CD14-positive monocyte (primary cell): ENCODE measurements around the gene GLB1L3. TPM values are rescaled to one million over a fixed set of nuclear protein-coding genes. Genes with fewer than 3 reads are reported as not detected.
A peak's percentile ranks its signal among the peaks of the same experiment; 100 is the strongest.
"Not testable (repeated sequence)": the region's sequence is repeated elsewhere in the genome, so short reads cannot be mapped to it uniquely, and the experiment has no call there.

ENCODE experiments used
- DNase-seq, 3 donors: peaks; one replicate each; pipeline ENCODE4 v3.0.0-alpha.2; 2011 to 2022
- H2AFZ ChIP-seq: 2 replicates; pipeline ENCODE4 v1.6.0; 2012; ENCODE audit warnings: mild to moderate bottlenecking, low read depth, low read length, inconsistent platforms; ENCODE audit not compliant: insufficient read depth, poor library complexity, severe bottlenecking
- H3K27ac ChIP-seq, 2 donors: 1 replicate in 1 of 2; 2 replicates in 1 of 2; pipeline ENCODE4 v1.5.1; 2012 to 2013; ENCODE audit warnings: low read length in 2 of 2, control low read depth in 1 of 2, inconsistent platforms in 1 of 2, low read depth in 1 of 2, mild to moderate bottlenecking in 1 of 2
- H3K27me3 ChIP-seq, 2 donors: one replicate each; pipeline versions ENCODE4 v1.6.0 to v1.6.1; 2011 to 2013; ENCODE audit warnings: low read length in 2 of 2; ENCODE audit not compliant: control insufficient read depth in 2 of 2, insufficient read depth in 2 of 2
- H3K36me3 ChIP-seq, 2 donors: replicated peaks in 1 of 2; 1 replicate in 1 of 2; 2 replicates in 1 of 2; pipeline versions ENCODE4 v1.5.1 to v1.6.1; 2012 to 2013; ENCODE audit warnings: low read length in 2 of 2, control low read depth in 1 of 2, inconsistent platforms in 1 of 2, mild to moderate bottlenecking in 1 of 2; ENCODE audit not compliant: insufficient read depth in 2 of 2, control insufficient read depth in 1 of 2
- H3K4me1 ChIP-seq, 2 donors: 1 replicate in 1 of 2; 2 replicates in 1 of 2; pipeline versions ENCODE4 v1.5.1 to v1.6.1; 2012 to 2013; ENCODE audit warnings: low read length in 2 of 2, control low read depth in 1 of 2, inconsistent platforms in 1 of 2, mild to moderate bottlenecking in 1 of 2, moderate library complexity in 1 of 2; ENCODE audit not compliant: insufficient read depth in 2 of 2, control insufficient read depth in 1 of 2
- H3K4me2 ChIP-seq: replicated peaks from 2 replicates; pipeline ENCODE3; 2012; ENCODE audit warnings: low read length, moderate library complexity, mild to moderate bottlenecking; ENCODE audit not compliant: poor library complexity, severe bottlenecking; ENCODE audit errors: extremely low read depth
- H3K4me3 ChIP-seq, 3 experiments: fragments of 200-600 bp in 1 of 3; sonication (generic) in 1 of 3; replicated peaks in 1 of 3; 1 replicate in 2 of 3; 2 replicates in 1 of 3; pipeline ENCODE4 v1.5.1; 2011 to 2013; ENCODE audit warnings: low read length in 3 of 3, mild to moderate bottlenecking in 3 of 3, control low read depth in 2 of 3, low read depth in 2 of 3, inconsistent platforms in 1 of 3, moderate library complexity in 1 of 3
- H3K79me2 ChIP-seq: 2 replicates; pipeline ENCODE4 v1.6.0; 2012; ENCODE audit warnings: mild to moderate bottlenecking, control low read depth, inconsistent platforms, low read length, moderate library complexity; ENCODE audit not compliant: insufficient read depth
- H3K9ac ChIP-seq: 2 replicates; pipeline ENCODE4 v1.6.0; 2017; ENCODE audit warnings: low read length, mild to moderate bottlenecking; ENCODE audit not compliant: insufficient read depth, poor library complexity, severe bottlenecking
- H3K9me3 ChIP-seq, 2 donors: replicated peaks in 1 of 2; 1 replicate in 1 of 2; 2 replicates in 1 of 2; pipeline versions ENCODE4 v1.5.1 to v1.6.1; 2012 to 2013; ENCODE audit warnings: low read length in 2 of 2, control low read depth in 1 of 2; ENCODE audit not compliant: control insufficient read depth in 1 of 2, insufficient read depth in 1 of 2
- H4K20me1 ChIP-seq: 2 replicates; pipeline ENCODE4 v1.6.0; 2012; ENCODE audit warnings: mild to moderate bottlenecking, low read length, control low read depth, moderate library complexity; ENCODE audit not compliant: insufficient read depth
- H3K27ac Mint-ChIP-seq, 7 donors: one replicate each; pipeline ENCODE4 v1.8.0; 2020; ENCODE audit warnings: mild to moderate bottlenecking in 7 of 7, mixed read lengths in 7 of 7, moderate library complexity in 6 of 7, inconsistent platforms in 2 of 7
- H3K27me3 Mint-ChIP-seq, 3 donors: one replicate each; pipeline ENCODE4 v1.8.0; 2021 to 2022; ENCODE audit warnings: low read depth in 3 of 3, mild to moderate bottlenecking in 3 of 3, mixed read lengths in 3 of 3, moderate library complexity in 3 of 3, inconsistent platforms in 1 of 3
- H3K36me3 Mint-ChIP-seq, 2 donors: one replicate each; pipeline ENCODE4 v1.8.0; 2020; ENCODE audit warnings: mixed read lengths in 2 of 2, inconsistent platforms in 1 of 2, mild to moderate bottlenecking in 1 of 2
- H3K4me1 Mint-ChIP-seq: one replicate; pipeline ENCODE4 v1.8.0; 2020; ENCODE audit warnings: mild to moderate bottlenecking, mixed read lengths
- H3K4me3 Mint-ChIP-seq, 2 donors: one replicate each; pipeline ENCODE4 v1.8.0; 2020; ENCODE audit warnings: mild to moderate bottlenecking in 2 of 2, mixed read lengths in 2 of 2, moderate library complexity in 1 of 2
- H3K9me3 Mint-ChIP-seq, 7 donors: one replicate each; pipeline ENCODE4 v1.8.0; 2020 to 2022; ENCODE audit warnings: mixed read lengths in 7 of 7, mild to moderate bottlenecking in 6 of 7, moderate library complexity in 6 of 7, inconsistent platforms in 2 of 7
- WGBS: methylation state at CpG from one replicate; pipeline ENCODE4 v1.1.5; 2013; ENCODE audit warnings: missing lambda C conversion rate; ENCODE audit not compliant: insufficient coverage; 5-methylcytosine and 5-hydroxymethylcytosine counted together
- intact Hi-C, 2 donors: fragments of 100-400 bp; cut with micrococcal nuclease; formaldehyde crosslinking; loops; one replicate each; pipeline versions ENCODE4 v1.15.0 to v1.15.1; 2023
- polyA plus RNA-seq, 3 donors: library from polyadenylated mRNA; depleted of rRNA in 1 of 3; unstranded in 2 of 3; stranded (reverse) in 1 of 3; fragments of 300-500 nt in 2 of 3; fragments of >200 nt in 1 of 3; fragmentation: Illumina TruSeq in 2 of 3; gene quantifications; 1 replicate in 2 of 3; 2 replicates in 1 of 3; pipeline ENCODE4 v1.2.3, GENCODE V29; 2012 to 2021
- TF ChIP-seq, protein P1 (sequence below): fragments of 200-600 bp; IDR thresholded peaks from one replicate; pipeline ENCODE4 v1.8.0; 2022; ENCODE audit warnings: antibody characterized with exemption, mild to moderate bottlenecking

Gene GLB1L3
- polyA plus RNA-seq, 3 donors = not detected

GRCh38 chr11:134282121-134283045 is 6.2 kb downstream of the GLB1L3 start:
- H3K4me1 ChIP-seq = no peaks in the 10 kb centered on the region
- peaks cover 0 to 12% (median 9%) of the 10 kb centered on the region in 7 donors for H3K9me3 Mint-ChIP-seq
- H2AFZ ChIP-seq = no peak overlapping the region
- peaks cover 36 to 60% (median 54%) of the 10 kb centered on the region in 3 donors for H3K27me3 Mint-ChIP-seq
- no peaks in the 10 kb centered on the region for H3K36me3 ChIP-seq
- DNase-seq = no peak
- TF ChIP-seq, protein P1, sequence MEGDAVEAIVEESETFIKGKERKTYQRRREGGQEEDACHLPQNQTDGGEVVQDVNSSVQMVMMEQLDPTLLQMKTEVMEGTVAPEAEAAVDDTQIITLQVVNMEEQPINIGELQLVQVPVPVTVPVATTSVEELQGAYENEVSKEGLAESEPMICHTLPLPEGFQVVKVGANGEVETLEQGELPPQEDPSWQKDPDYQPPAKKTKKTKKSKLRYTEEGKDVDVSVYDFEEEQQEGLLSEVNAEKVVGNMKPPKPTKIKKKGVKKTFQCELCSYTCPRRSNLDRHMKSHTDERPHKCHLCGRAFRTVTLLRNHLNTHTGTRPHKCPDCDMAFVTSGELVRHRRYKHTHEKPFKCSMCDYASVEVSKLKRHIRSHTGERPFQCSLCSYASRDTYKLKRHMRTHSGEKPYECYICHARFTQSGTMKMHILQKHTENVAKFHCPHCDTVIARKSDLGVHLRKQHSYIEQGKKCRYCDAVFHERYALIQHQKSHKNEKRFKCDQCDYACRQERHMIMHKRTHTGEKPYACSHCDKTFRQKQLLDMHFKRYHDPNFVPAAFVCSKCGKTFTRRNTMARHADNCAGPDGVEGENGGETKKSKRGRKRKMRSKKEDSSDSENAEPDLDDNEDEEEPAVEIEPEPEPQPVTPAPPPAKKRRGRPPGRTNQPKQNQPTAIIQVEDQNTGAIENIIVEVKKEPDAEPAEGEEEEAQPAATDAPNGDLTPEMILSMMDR = no peak
- peak overlapping the region in 1 of 2 donors; percentile 3 for H3K4me3 Mint-ChIP-seq
- no peak overlapping the region for H3K27ac Mint-ChIP-seq
- no peaks in the 10 kb centered on the region for H4K20me1 ChIP-seq
- peaks cover 3 to 15% of the 10 kb centered on the region in 2 donors for H3K9me3 ChIP-seq
- no peak overlapping the region for H3K4me3 ChIP-seq
- no peaks in the 10 kb centered on the region for H3K36me3 Mint-ChIP-seq
- H3K27me3 ChIP-seq = peaks cover 19 to 40% of the 10 kb centered on the region in 2 donors
- no peak overlapping the region for H3K4me2 ChIP-seq
- H3K9ac ChIP-seq = no peak overlapping the region
- 94% methylated on average over 14 of the region's 22 CpGs for WGBS
- H3K79me2 ChIP-seq = no peaks in the 10 kb centered on the region
- no peak overlapping the region for H3K27ac ChIP-seq
- H3K4me1 Mint-ChIP-seq = peaks cover 2% of the 10 kb centered on the region
- intact Hi-C loops = no loop called here

DNA sequence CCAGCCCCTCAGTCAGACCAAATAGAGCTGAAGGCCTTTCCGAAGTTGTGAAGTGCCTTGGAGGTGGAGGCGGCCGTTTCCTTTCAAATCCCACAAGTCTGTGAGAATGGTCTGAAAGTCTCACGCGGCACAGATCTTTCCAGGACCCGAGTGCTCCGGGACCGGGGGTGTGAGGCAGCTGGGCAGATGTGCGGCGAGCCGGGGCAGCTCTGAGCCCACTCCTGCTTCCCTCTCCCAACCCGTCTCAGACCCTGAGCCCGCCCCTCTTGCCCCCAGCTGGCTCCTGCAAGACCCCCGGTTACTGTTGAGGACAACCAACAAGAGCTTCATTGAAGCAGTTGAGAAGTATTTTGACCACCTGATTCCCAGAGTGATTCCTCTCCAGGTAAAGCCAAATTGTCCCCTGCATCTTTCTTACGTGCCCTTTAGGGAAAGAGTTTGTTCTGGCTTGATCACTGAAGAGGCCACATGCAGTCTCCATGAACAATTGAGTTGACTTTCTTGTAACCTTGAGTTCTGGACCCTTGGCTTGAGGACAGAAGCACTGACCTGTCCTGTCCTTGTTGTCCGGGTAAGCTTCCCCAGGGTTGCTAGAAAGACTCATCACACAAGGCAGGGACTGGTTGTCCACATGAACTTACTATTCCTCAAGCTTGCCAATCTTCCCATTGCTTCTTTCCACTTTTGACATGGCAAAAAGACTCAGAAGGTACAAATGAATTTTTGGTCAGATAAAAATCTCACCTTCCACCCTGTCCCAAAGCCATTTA is 7.5 kb downstream of the GLB1L3 start:
- Histone ChIP-seq H3K4me1 (no peaks in the 10 kb centered on the region), H3K9ac (no peak overlapping the region), H2AFZ (no peak overlapping the region), H3K79me2 (no peaks in the 10 kb centered on the region), H3K4me3 (no peak overlapping the region), H3K9me3 (peaks cover 0 to 2% of the 10 kb centered on the region in 2 donors), H3K27ac (no peak overlapping the region), H3K36me3 (no peaks in the 10 kb centered on the region), H3K4me2 (no peak overlapping the region), H4K20me1 (no peaks in the 10 kb centered on the region), H3K27me3 (peaks cover 6 to 29% of the 10 kb centered on the region in 2 donors)
- WGBS = 96% methylated on average over 4 of the region's 16 CpGs
- H3K9me3 Mint-ChIP-seq = peaks cover 0 to 6% (median 2%) of the 10 kb centered on the region in 7 donors
- H3K36me3 Mint-ChIP-seq = no peaks in the 10 kb centered on the region
- no peak overlapping the region for H3K4me3 Mint-ChIP-seq
- H3K27me3 Mint-ChIP-seq = peaks cover 27 to 48% (median 42%) of the 10 kb centered on the region in 3 donors
- H3K4me1 Mint-ChIP-seq = no peaks in the 10 kb centered on the region
- H3K27ac Mint-ChIP-seq = no peak overlapping the region
- no peak for DNase-seq
- intact Hi-C loops = no loop called here
- TF ChIP-seq, protein P1 = no peak

GRCh38 chr11:134284349-134284748 is 8.2 kb downstream of the GLB1L3 start:
- H3K9me3 Mint-ChIP-seq, H3K36me3 Mint-ChIP-seq, H3K9ac ChIP-seq, H3K79me2 ChIP-seq, H3K4me3 Mint-ChIP-seq, H3K4me3 ChIP-seq, H2AFZ ChIP-seq, H4K20me1 ChIP-seq, H3K9me3 ChIP-seq, H3K4me2 ChIP-seq, DNase-seq, H3K4me1 Mint-ChIP-seq, H3K4me1 ChIP-seq, intact Hi-C loops, H3K27ac Mint-ChIP-seq, H3K36me3 ChIP-seq, H3K27ac ChIP-seq: not testable (repeated sequence)
- peaks cover 25 to 44% (median 35%) of the 10 kb centered on the region in 3 donors for H3K27me3 Mint-ChIP-seq
- H3K27me3 ChIP-seq = peaks cover 4 to 24% of the 10 kb centered on the region in 2 donors
- 83% methylated on average over 2 of the region's 5 CpGs for WGBS
